Immature natural killer cell (primary cell): ENCODE measurements around the gene RNF157. TPM values are rescaled to one million over a fixed set of nuclear protein-coding genes. Genes with fewer than 3 reads are reported as not detected.
A peak's percentile ranks its signal among the peaks of the same experiment; 100 is the strongest.
"Not testable (repeated sequence)": the region's sequence is repeated elsewhere in the genome, so short reads cannot be mapped to it uniquely, and the experiment has no call there.

Experiments
- DNase-seq, 3 donors: peaks; one replicate each; pipeline ENCODE4 v3.0.0; 2022; ENCODE audit warnings: mixed read lengths in 1 of 3
- H3K27ac Mint-ChIP-seq, 6 donors: one replicate each; pipeline ENCODE4 v1.8.0; 2020; ENCODE audit warnings: mixed read lengths in 6 of 6, mild to moderate bottlenecking in 5 of 6, inconsistent platforms in 4 of 6, moderate library complexity in 3 of 6
- H3K27me3 Mint-ChIP-seq, 3 donors: one replicate each; pipeline ENCODE4 v1.8.0; 2020 to 2021; ENCODE audit warnings: low read depth in 3 of 3, mild to moderate bottlenecking in 3 of 3, mixed read lengths in 3 of 3, moderate library complexity in 3 of 3, inconsistent platforms in 1 of 3
- H3K36me3 Mint-ChIP-seq, 3 donors: one replicate each; pipeline ENCODE4 v1.8.0; 2020; ENCODE audit warnings: mixed read lengths in 3 of 3, inconsistent platforms in 2 of 3, mild to moderate bottlenecking in 2 of 3
- H3K4me1 Mint-ChIP-seq, 2 donors: one replicate each; pipeline ENCODE4 v1.8.0; 2020; ENCODE audit warnings: inconsistent platforms in 2 of 2, mild to moderate bottlenecking in 2 of 2, mixed read lengths in 2 of 2, moderate library complexity in 1 of 2
- H3K4me3 Mint-ChIP-seq, 5 donors: one replicate each; pipeline ENCODE4 v1.8.0; 2020; ENCODE audit warnings: mild to moderate bottlenecking in 5 of 5, mixed read lengths in 5 of 5, inconsistent platforms in 3 of 5, moderate library complexity in 3 of 5
- H3K9me3 Mint-ChIP-seq, 6 donors: one replicate each; pipeline ENCODE4 v1.8.0; 2020; ENCODE audit warnings: mild to moderate bottlenecking in 6 of 6, mixed read lengths in 6 of 6, inconsistent platforms in 4 of 6, moderate library complexity in 3 of 6
- polyA plus RNA-seq, 3 donors: library from polyadenylated mRNA; unstranded; fragments of 300-500 nt; fragmentation: Illumina TruSeq; gene quantifications; one replicate each; pipeline ENCODE4 v1.2.3, GENCODE V29; 2021

The RNF157 gene
- polyA plus RNA-seq, 3 donors from 2014 or later: 0.69 to 3.0 (median 1.2) TPM

DNA sequence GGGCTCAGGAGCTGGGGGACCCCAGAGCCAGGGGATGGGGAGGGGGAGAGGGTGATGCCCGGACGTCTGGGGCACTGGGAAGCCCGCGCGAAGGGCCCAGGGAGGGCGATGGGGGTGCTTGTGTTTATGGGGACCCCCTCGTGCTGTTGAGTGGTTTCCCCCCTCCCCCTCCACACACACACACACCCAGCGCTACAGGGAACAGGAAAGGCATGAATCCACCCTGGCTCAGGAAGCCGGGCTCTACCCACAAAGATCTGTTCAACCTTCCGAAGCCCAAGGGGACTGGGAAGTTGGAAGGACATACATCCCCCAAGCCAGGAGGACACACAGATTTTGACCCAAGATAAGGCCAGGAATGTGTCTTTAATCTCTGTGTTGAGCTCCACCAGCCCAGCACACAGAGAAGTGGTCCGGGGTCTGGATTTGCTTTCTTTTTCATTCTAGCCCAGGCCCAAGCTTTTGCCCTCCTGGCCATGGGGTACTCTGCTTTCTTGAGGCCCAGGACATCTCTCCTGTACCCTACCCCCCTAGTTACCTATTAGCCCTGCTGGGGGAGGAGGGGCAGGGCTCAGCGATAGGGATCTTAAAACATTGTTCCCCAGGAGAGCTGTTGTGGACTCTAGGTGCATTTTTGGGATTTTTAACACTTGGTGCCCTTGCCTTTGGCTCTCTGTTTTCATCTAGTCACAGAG is 26.1 kb upstream of the RNF157 start:
- Mint-ChIP-seq H3K36me3 (no peaks in the 10 kb centered on the region), H3K27ac (peak overlapping the region; percentile 86 to 94 (median 88)), H3K9me3 (no peaks in the 10 kb centered on the region), H3K4me1 (peaks cover 78% of the 10 kb centered on the region in 2 donors), H3K27me3 (peaks cover 24 to 43% (median 40%) of the 10 kb centered on the region in 3 donors), H3K4me3 (peak overlapping the region; percentile 87 to 90 (median 89))
- no peak for DNase-seq

DNA sequence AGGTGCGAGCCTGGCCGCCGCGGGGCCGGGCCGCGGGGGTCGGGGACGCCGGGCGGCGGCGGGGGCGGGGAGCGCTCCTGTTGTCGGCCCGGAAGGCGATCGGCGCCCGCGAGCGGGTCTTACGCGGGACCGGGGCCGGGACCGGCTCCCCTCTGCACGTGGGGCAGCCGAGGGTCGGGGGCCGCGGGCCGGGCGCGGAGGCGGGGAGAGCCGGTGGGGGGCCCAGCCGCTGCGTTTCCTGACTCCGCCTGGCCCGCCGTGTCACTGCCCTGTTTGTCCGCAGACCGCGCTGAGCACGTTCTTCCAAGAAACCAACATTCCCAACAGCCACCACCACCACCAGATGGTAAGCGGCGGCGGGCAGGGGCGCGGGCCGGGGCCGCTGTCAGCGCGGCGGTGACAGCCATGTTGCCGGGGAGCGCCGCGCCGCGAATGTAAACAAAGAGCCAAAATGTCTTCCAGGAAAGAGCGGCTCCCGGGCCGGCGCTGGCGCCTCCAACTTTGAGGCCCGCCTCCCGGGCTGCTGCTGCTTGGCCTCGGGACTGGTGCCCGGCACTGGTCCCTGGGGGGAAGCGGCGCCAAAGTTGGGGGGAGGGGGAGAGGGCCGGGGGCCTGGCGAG is 25.4 kb upstream of the RNF157 start:
- Mint-ChIP-seq H3K36me3 (no peaks in the 10 kb centered on the region), H3K9me3 (no peaks in the 10 kb centered on the region), H3K4me1 (peaks cover 76% of the 10 kb centered on the region in 2 donors), H3K27ac (peak overlapping the region; percentile 74 to 93 (median 89)), H3K4me3 (peak overlapping the region; percentile 87 to 90 (median 89)), H3K27me3 (peaks cover 20 to 40% (median 37%) of the 10 kb centered on the region in 3 donors)
- DNase-seq: peak; percentile 70 to 75 (median 74)

GRCh38 chr17:76264755-76265623 is 24.7 kb upstream of the RNF157 start, which contains the start of gene UBALD2:
Gene UBALD2, plus strand, starts transcription at chr17:76265348. Its CDS starts 158 bp downstream, at chr17:76265506.
- peak; percentile 99 to 100 (median 99) for DNase-seq
- Mint-ChIP-seq H3K27me3 (peaks cover 20 to 40% (median 35%) of the 10 kb centered on the region in 3 donors), H3K36me3 (no peaks in the 10 kb centered on the region), H3K27ac (peak within 1 kb of the TSS; percentile 89 to 99 (median 94)), H3K9me3 (no peaks in the 10 kb centered on the region), H3K4me3 (peak within 1 kb of the TSS; percentile 87 to 90 (median 89)), H3K4me1 (peaks cover 74% of the 10 kb centered on the region in 2 donors)

- peak overlapping the region; percentile 87 to 99 (median 94) for H3K27ac Mint-ChIP-seq
- peaks cover 68% of the 10 kb centered on the region in 2 donors for H3K4me1 Mint-ChIP-seq
- H3K9me3 Mint-ChIP-seq: no peaks in the 10 kb centered on the region
- peak overlapping the region; percentile 67 to 85 (median 79) for H3K4me3 Mint-ChIP-seq
- peaks cover 17 to 38% (median 30%) of the 10 kb centered on the region in 3 donors for H3K27me3 Mint-ChIP-seq
- H3K36me3 Mint-ChIP-seq: no peaks in the 10 kb centered on the region
- no peak for DNase-seq
These were observed 24.1 kb upstream of the RNF157 start for GRCh38 chr17:76264425-76264754.

GRCh38 chr17:76263896-76264295 is 23.6 kb upstream of the RNF157 start:
- peak overlapping the region; percentile 87 to 99 (median 94) for H3K27ac Mint-ChIP-seq
- DNase-seq: no peak
- no peaks in the 10 kb centered on the region for H3K36me3 Mint-ChIP-seq
- H3K9me3 Mint-ChIP-seq: no peaks in the 10 kb centered on the region
- peak overlapping the region; percentile 67 to 85 (median 79) for H3K4me3 Mint-ChIP-seq
- H3K27me3 Mint-ChIP-seq: peaks cover 15 to 34% (median 26%) of the 10 kb centered on the region in 3 donors
- peaks cover 63 to 64% of the 10 kb centered on the region in 2 donors for H3K4me1 Mint-ChIP-seq

DNA sequence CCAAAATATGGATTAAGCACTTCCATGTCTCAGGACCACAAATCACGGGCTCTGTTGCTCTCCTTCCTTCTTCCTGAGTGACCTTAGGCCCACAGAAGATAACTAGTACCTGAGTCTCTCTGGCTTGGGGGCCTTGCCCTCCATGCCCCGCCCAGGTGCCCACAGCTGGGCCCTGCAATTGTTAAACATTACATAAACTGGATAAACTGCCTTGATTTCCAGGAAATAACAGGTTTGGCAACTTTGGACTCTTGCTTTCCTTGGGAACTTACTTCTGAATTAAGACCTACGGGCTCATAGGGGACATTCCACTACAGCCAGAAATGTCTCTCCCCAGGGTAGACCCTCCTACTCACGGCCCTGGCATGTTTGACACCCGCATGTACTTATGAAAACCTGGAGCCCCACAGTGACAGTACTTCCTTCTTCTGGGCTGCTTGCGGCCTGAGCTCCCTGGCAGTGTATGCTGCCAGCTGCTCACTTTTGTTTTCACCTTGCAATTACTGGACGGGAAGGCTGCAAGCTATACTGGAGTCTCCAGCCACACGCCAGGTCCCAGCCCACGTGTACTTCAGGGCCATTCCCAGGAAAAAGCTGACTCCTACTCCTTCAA is 22.5 kb upstream of the RNF157 start:
- peak; percentile 59 to 66 (median 64) for DNase-seq
- no peaks in the 10 kb centered on the region for H3K9me3 Mint-ChIP-seq
- H3K4me1 Mint-ChIP-seq: peaks cover 53 to 54% of the 10 kb centered on the region in 2 donors
- peak overlapping the region; percentile 63 to 85 (median 79) for H3K4me3 Mint-ChIP-seq
- no peaks in the 10 kb centered on the region for H3K36me3 Mint-ChIP-seq
- H3K27ac Mint-ChIP-seq: peak overlapping the region; percentile 87 to 99 (median 94)
- peaks cover 15 to 26% (median 23%) of the 10 kb centered on the region in 3 donors for H3K27me3 Mint-ChIP-seq

- Mint-ChIP-seq H3K27me3 (peaks cover 12 to 23% (median 15%) of the 10 kb centered on the region in 3 donors), H3K27ac (peak overlapping the region; percentile 87 to 99 (median 94)), H3K36me3 (peaks cover 0 to 3% (median 0%) of the 10 kb centered on the region in 3 donors), H3K9me3 (peaks cover 0 to 4% (median 0%) of the 10 kb centered on the region in 6 donors), H3K4me1 (peaks cover 45 to 48% of the 10 kb centered on the region in 2 donors), H3K4me3 (peak overlapping the region; percentile 47 to 85 (median 67))
- DNase-seq: peak in 1 of 3 donors; percentile 21
These were observed 21.3 kb upstream of the RNF157 start for GRCh38 chr17:76261421-76262215.

DNA sequence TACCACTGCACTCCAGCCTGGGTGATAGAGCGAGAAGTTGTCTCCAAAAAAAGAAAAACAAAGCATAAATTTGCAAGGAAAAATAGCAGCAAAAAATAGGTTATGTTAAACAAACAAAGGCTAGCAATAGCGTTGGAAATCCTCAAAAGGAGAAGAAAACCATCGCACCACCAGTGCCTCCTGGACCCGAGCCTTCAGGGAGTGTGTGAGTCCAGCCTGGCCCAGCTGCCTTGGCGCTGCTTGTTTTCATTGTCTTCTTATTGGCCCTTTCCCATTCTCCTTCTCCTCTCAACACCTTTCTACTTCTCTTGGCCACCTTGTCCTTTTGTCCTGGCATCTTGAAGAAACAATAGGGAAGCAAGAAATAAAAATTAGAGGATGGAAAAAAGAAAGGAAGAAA is 20.4 kb upstream of the RNF157 start:
- no peak for DNase-seq
- peak overlapping the region in 1 of 5 donors; percentile 11 for H3K4me3 Mint-ChIP-seq
- H3K4me1 Mint-ChIP-seq: peaks cover 48 to 56% of the 10 kb centered on the region in 2 donors
- peaks cover 10 to 15% (median 11%) of the 10 kb centered on the region in 3 donors for H3K27me3 Mint-ChIP-seq
- peak overlapping the region in 4 of 6 donors; percentile 3 to 89 (median 42) for H3K27ac Mint-ChIP-seq
- peaks cover 0 to 4% (median 0%) of the 10 kb centered on the region in 6 donors for H3K9me3 Mint-ChIP-seq
- peaks cover 0 to 3% (median 0%) of the 10 kb centered on the region in 3 donors for H3K36me3 Mint-ChIP-seq

DNA sequence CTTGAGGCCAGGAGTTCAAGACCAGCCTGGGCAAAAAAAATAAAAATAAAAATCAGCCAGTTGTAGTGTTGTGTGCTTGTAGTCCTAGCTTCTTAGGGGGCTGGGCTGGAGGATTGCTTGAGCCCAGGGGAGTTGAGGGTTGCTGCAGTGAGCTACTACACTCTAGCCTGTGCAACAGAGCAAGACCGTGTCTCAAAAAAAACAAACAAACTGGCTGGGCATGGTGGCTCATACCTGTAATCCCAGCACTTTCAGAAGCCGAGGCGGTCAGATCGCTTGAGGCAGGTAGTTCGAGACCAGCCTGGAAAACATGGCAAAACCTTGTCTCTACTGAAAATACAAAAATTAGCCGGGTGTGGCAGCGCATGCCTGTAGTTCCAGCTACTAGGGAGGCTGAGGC is 19.9 kb upstream of the RNF157 start:
- Mint-ChIP-seq H3K4me3 (no peak overlapping the region), H3K27ac (no peak overlapping the region), H3K9me3 (peaks cover 0 to 4% (median 0%) of the 10 kb centered on the region in 6 donors), H3K36me3 (peaks cover 0 to 3% (median 0%) of the 10 kb centered on the region in 3 donors), H3K27me3 (peaks cover 10 to 14% (median 14%) of the 10 kb centered on the region in 3 donors), H3K4me1 (peaks cover 52 to 60% of the 10 kb centered on the region in 2 donors)
- DNase-seq: no peak

GRCh38 chr17:76256430-76257050 is 16.2 kb upstream of the RNF157 start:
- H3K4me3 Mint-ChIP-seq: peak overlapping the region; percentile 60 to 82 (median 70)

GRCh38 chr17:76255801-76256429 is 15.6 kb upstream of the RNF157 start:
- Mint-ChIP-seq H3K4me1 (peaks cover 42 to 46% of the 10 kb centered on the region in 2 donors), H3K27ac (peak overlapping the region in 5 of 6 donors; percentile 22 to 91 (median 86))
- DNase-seq: no peak

More at GRCh38 chr17:76256430-76257050, 16.2 kb upstream of the RNF157 start:
- peak; percentile 64 to 78 (median 74) for DNase-seq
- Mint-ChIP-seq H3K27ac (peak overlapping the region; percentile 86 to 94 (median 89)), H3K4me1 (peaks cover 40 to 47% of the 10 kb centered on the region in 2 donors)
- H3K27me3 Mint-ChIP-seq, H3K9me3 Mint-ChIP-seq, H3K36me3 Mint-ChIP-seq: not testable (repeated sequence)

More at GRCh38 chr17:76255801-76256429, 15.6 kb upstream of the RNF157 start:
- Mint-ChIP-seq H3K36me3 (peaks cover 0 to 3% (median 0%) of the 10 kb centered on the region in 3 donors), H3K4me3 (peak overlapping the region in 2 of 5 donors; percentile 60 to 70), H3K27me3 (peaks cover 3 to 8% (median 3%) of the 10 kb centered on the region in 3 donors), H3K9me3 (peaks cover 0 to 4% (median 0%) of the 10 kb centered on the region in 6 donors)
